GM12878 (cell line): Measurements from ENCODE around the gene TTYH3. TPM values are rescaled to one million over a fixed set of nuclear protein-coding genes. Genes with fewer than 3 reads are reported as not detected.

Experiments
- ATAC-seq: fragments of 200-7000 bp; cut with Tn5 transposase; 3 replicates; pipeline ENCODE4 v1.9.1; 2020; ENCODE audit warnings: mild to moderate bottlenecking, moderate library complexity
- BruUV-seq: library from RNA; stranded (reverse); fragments of 400-500 nt; replicated peaks from 2 replicates; lab custom pipeline; 2021; lab: Mats Ljungman, UMichigan
- CTCF ChIA-PET: fragments of 300-600 bp; sonication (Branson Sonifier 250); formaldehyde crosslinking; extraction: SDS; loops from one replicate; lab custom pipeline; 2021; ENCODE audit warnings: inconsistent platforms; lab: Yijun Ruan, JAX
- POLR2A ChIA-PET: fragments of 350-600 bp; formaldehyde crosslinking; extraction: SDS; loops from one replicate; lab custom pipeline; 2021; ENCODE audit warnings: inconsistent platforms; lab: Charles Lee
- RAD21 ChIA-PET: fragments of 300-600 bp; sonication (Branson Sonifier 250); formaldehyde crosslinking; loops from one replicate; lab custom pipeline; 2023; ENCODE audit warnings: antibody characterized with exemption; ENCODE audit not compliant: unreplicated experiment; lab: Charles Lee
- SMC1A ChIA-PET: fragments of 300-600 bp; sonication (Branson Sonifier 250); formaldehyde crosslinking; loops from one replicate; lab custom pipeline; 2023; ENCODE audit not compliant: unreplicated experiment, uncharacterized antibody; lab: Charles Lee
- DNase-seq: peaks from one replicate; pipeline ENCODE4 v3.0.0-alpha.2; 2011; ENCODE audit warnings: low read depth, low spot score
- FAIRE-seq: peaks from 3 replicates; lab custom pipeline; 2011; peaks lifted over from hg19 to GRCh38; lab: Jason Lieb, UNC
- H2AFZ ChIP-seq: 2 replicates; pipeline ENCODE4 v1.6.0; 2011; ENCODE audit warnings: low read depth, low read length, control low read depth; ENCODE audit not compliant: control insufficient read depth
- H3K27ac ChIP-seq: 2 replicates; pipeline ENCODE4 v1.5.1; 2011; ENCODE audit warnings: control low read depth; ENCODE audit not compliant: control insufficient read depth, insufficient read depth
- H3K27me3 ChIP-seq, 2 experiments: replicated peaks in 1 of 2; 2 replicates each; pipeline versions ENCODE4 v1.6.0 to v1.6.1; 2011; ENCODE audit warnings: low read length in 1 of 2; ENCODE audit not compliant: control insufficient read depth in 2 of 2, insufficient read depth in 2 of 2
- H3K36me3 ChIP-seq, 2 experiments: 2 replicates each; pipeline ENCODE4 v1.5.1; 2011; ENCODE audit warnings: low read length in 1 of 2; ENCODE audit not compliant: control insufficient read depth in 2 of 2, insufficient read depth in 2 of 2
- H3K4me1 ChIP-seq: 2 replicates; pipeline ENCODE4 v1.6.1; 2011; ENCODE audit warnings: mild to moderate bottlenecking, low read length, moderate library complexity, mixed read lengths; ENCODE audit not compliant: control insufficient read depth, insufficient read depth
- H3K4me2 ChIP-seq: 2 replicates; pipeline ENCODE4 v1.6.0; 2011; ENCODE audit warnings: control low read depth; ENCODE audit not compliant: control insufficient read depth, insufficient read depth
- H3K4me3 ChIP-seq: fragments of 200-600 bp; sonication (generic); 2 replicates; pipeline ENCODE4 v1.5.1; 2016
- H3K79me2 ChIP-seq: 2 replicates; pipeline ENCODE4 v1.6.0; 2011; ENCODE audit warnings: low read length; ENCODE audit not compliant: control insufficient read depth, insufficient read depth
- H3K9ac ChIP-seq: 2 replicates; pipeline ENCODE4 v1.8.0; 2011; ENCODE audit warnings: low read length, control low read depth, mixed read lengths; ENCODE audit not compliant: control insufficient read depth, insufficient read depth
- H3K9me3 ChIP-seq: replicated peaks from 3 replicates; pipeline ENCODE4 v1.5.1; 2011; ENCODE audit warnings: mild to moderate bottlenecking, low read length; ENCODE audit not compliant: control insufficient read depth, insufficient read depth
- H4K20me1 ChIP-seq: 2 replicates; pipeline ENCODE4 v1.6.0; 2011; ENCODE audit not compliant: control insufficient read depth, insufficient read depth
- BCL11A ChIP-seq: IDR thresholded peaks from 2 replicates; pipeline ENCODE4 v1.6.1; 2011; ENCODE audit warnings: low read depth, low read length
- EED ChIP-seq: sonication (generic); IDR thresholded peaks from 2 replicates; pipeline ENCODE4 v1.6.1; 2016; ENCODE audit warnings: antibody characterized with exemption, low read depth
- FOS ChIP-seq: IDR thresholded peaks from 3 replicates; pipeline ENCODE4 v1.6.1; 2011; ENCODE audit warnings: borderline replicate concordance; ENCODE audit not compliant: insufficient read length; ENCODE audit errors: extremely low read depth
- IKZF2 ChIP-seq, 2 experiments: fragments of 450-650 bp; IDR thresholded peaks; 2 replicates each; pipeline ENCODE4 v1.6.1; 2017; ENCODE audit warnings: mild to moderate bottlenecking in 2 of 2, moderate library complexity in 2 of 2
- JUND ChIP-seq: IDR thresholded peaks from 2 replicates; pipeline ENCODE4 v1.6.1; 2012; ENCODE audit warnings: low read depth, mild to moderate bottlenecking, low read length, improper control_type of control experiment, moderate library complexity
- PAX8 ChIP-seq: fragments of 450-650 bp; IDR thresholded peaks from 2 replicates; pipeline ENCODE4 v1.6.1; 2017; ENCODE audit warnings: mild to moderate bottlenecking, moderate library complexity
- POLR2A ChIP-seq: IDR thresholded peaks from 2 replicates; pipeline ENCODE4 v1.6.1; 2011; ENCODE audit warnings: low read depth, mild to moderate bottlenecking, low read length
- RCOR1 ChIP-seq: conservative IDR thresholded peaks from 2 replicates; pipeline ENCODE4 v1.6.1; 2012; ENCODE audit warnings: low read depth, low read length, improper control_type of control experiment
- WGBS: methylation state at CpG from one replicate; pipeline ENCODE4 v1.1.6; 2016; ENCODE audit warnings: low lambda C conversion rate; ENCODE audit not compliant: insufficient replicate concordance, insufficient coverage; ENCODE audit errors: missing lambda C conversion rate; 5-methylcytosine and 5-hydroxymethylcytosine counted together
- in situ Hi-C: fragments of 300-500 bp; cut with MboI; formaldehyde crosslinking; loops from 9 replicates; pipeline ENCODE4 v1.14.3; 2018; ENCODE audit warnings: mixed read lengths
- intact Hi-C: fragments of 100-400 bp; cut with micrococcal nuclease; formaldehyde crosslinking; loops from one replicate; pipeline ENCODE4 v1.14.2; 2022; ENCODE audit not compliant: unreplicated experiment
- polyA plus RNA-seq, 11 experiments: library from polyadenylated mRNA; depleted of rRNA in 4 of 11; unstranded in 6 of 11; stranded (reverse) in 5 of 11; fragments of >200 nt; fragmentation: Nextera tagmentation in 4 of 11; fragmentation: Illumina TruSeq in 1 of 11; extraction: Ambion mirVana in 4 of 11; extraction: Trizol in 1 of 11; gene quantifications; 1 replicate in 1 of 11; 2 replicates in 10 of 11; pipeline versions ENCODE4 v1.2.1 to v1.2.3, GENCODE V29; 2011 to 2016; ENCODE audit warnings: inconsistent platforms in 2 of 11, missing spikeins in 2 of 11, low read depth in 1 of 11
- total RNA-seq, 4 experiments: library from RNA; depleted of rRNA in 3 of 4; stranded (reverse); fragments of >200 nt in 3 of 4; fragmentation: Illumina TruSeq in 1 of 4; extraction: Trizol in 1 of 4; gene quantifications; 2 replicates each; pipeline versions ENCODE4 v1.2.1 to v1.2.3, GENCODE V29; 2013 to 2021
- TF ChIP-seq, protein P1 (sequence below): fragments of 150-350 bp; IDR thresholded peaks from 2 replicates; pipeline ENCODE4 v1.6.1; 2016; ENCODE audit warnings: low read depth, low read length
- TF ChIP-seq, protein P2 (sequence below): fragments of 450-650 bp; IDR thresholded peaks from 2 replicates; pipeline ENCODE4 v1.6.1; 2017; ENCODE audit warnings: mild to moderate bottlenecking, moderate library complexity

TTYH3 gene
- total and polyA plus RNA-seq, 10 of the 15 experiments (the other 5 are each of a cell fraction or from before 2014, with no cell fraction given), result 0.79 to 71.4 (median 10.5) TPM

DNA sequence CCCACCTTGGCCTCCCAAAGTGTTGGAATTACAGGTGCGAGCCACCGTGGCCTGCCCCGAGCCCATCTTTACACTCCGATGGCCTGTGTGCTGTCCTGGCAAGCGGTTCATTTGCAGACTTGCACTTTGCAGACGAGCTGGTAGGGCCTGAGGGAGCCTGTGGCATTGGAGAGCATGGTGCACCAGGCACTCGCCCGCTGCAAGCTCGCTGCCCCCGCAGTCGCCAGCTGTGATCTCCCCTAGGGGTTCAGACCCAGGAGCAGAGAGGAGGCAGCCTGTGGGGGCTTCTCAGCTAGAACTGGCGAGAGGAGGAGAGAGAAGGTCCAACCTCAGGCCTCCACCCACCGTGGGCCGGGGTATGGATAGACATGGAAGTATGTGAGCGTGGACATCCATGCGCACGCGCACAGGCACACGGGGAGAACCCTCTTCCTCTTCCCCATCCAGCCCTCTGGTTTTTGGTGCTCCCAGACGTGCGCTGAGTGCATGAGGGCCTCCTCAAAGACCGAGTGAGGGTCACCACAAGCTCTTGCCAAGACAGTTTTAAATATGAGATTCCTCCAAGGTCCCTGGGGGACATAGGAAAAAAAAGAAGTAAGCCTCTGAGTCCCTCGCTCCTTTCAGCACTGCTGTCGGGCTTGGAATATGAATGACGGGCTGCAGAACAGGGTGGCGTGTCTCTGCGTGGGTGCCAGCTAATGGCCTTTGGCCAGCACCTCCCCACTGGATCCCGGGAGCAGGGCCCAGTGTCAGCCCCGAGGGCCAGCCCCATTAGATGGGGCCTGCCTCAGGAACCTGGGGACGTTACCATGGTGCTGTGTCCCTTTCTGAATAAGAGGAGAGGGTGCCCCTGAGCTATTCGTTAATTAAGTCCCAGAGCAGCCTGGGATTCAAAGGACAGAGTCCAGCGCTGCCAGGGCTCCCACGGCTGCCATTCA, 15.1 kb upstream of the TTYH3 start:
- ATAC-seq, result no peak
- ChIA-PET POLR2A (no interaction called here), CTCF (no interaction called here), RAD21 (no interaction called here), SMC1A (no interaction called here)
- intact Hi-C loops (no loop called here), in situ Hi-C loops (no loop called here)
- no peak overlapping the region for H3K27ac ChIP-seq
- no peak for DNase-seq
- FAIRE-seq, result no peak
- no peak overlapping the region for H3K9ac ChIP-seq
- H3K9me3 ChIP-seq, result no peaks in the 10 kb centered on the region
- H3K79me2 ChIP-seq, result no peaks in the 10 kb centered on the region
- H3K4me3 ChIP-seq, result no peak overlapping the region
- H3K36me3 ChIP-seq, result no peaks in the 10 kb centered on the region
- no peaks in the 10 kb centered on the region for H4K20me1 ChIP-seq
- H3K4me1 ChIP-seq, result no peaks in the 10 kb centered on the region; the same call in 1 of the 2 replicates
- no peak for TF ChIP-seq RCOR1
- TF ChIP-seq JUND, result no peak
- TF ChIP-seq PAX8, result no peak
- TF ChIP-seq POLR2A, result no peak
- TF ChIP-seq, protein P1, sequence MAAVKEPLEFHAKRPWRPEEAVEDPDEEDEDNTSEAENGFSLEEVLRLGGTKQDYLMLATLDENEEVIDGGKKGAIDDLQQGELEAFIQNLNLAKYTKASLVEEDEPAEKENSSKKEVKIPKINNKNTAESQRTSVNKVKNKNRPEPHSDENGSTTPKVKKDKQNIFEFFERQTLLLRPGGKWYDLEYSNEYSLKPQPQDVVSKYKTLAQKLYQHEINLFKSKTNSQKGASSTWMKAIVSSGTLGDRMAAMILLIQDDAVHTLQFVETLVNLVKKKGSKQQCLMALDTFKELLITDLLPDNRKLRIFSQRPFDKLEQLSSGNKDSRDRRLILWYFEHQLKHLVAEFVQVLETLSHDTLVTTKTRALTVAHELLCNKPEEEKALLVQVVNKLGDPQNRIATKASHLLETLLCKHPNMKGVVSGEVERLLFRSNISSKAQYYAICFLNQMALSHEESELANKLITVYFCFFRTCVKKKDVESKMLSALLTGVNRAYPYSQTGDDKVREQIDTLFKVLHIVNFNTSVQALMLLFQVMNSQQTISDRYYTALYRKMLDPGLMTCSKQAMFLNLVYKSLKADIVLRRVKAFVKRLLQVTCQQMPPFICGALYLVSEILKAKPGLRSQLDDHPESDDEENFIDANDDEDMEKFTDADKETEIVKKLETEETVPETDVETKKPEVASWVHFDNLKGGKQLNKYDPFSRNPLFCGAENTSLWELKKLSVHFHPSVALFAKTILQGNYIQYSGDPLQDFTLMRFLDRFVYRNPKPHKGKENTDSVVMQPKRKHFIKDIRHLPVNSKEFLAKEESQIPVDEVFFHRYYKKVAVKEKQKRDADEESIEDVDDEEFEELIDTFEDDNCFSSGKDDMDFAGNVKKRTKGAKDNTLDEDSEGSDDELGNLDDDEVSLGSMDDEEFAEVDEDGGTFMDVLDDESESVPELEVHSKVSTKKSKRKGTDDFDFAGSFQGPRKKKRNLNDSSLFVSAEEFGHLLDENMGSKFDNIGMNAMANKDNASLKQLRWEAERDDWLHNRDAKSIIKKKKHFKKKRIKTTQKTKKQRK, result no peak
- TF ChIP-seq EED, result no peak
- no peak for TF ChIP-seq IKZF2 (IDR thresholded peaks at IDR 0.05)
- TF ChIP-seq, protein P2, sequence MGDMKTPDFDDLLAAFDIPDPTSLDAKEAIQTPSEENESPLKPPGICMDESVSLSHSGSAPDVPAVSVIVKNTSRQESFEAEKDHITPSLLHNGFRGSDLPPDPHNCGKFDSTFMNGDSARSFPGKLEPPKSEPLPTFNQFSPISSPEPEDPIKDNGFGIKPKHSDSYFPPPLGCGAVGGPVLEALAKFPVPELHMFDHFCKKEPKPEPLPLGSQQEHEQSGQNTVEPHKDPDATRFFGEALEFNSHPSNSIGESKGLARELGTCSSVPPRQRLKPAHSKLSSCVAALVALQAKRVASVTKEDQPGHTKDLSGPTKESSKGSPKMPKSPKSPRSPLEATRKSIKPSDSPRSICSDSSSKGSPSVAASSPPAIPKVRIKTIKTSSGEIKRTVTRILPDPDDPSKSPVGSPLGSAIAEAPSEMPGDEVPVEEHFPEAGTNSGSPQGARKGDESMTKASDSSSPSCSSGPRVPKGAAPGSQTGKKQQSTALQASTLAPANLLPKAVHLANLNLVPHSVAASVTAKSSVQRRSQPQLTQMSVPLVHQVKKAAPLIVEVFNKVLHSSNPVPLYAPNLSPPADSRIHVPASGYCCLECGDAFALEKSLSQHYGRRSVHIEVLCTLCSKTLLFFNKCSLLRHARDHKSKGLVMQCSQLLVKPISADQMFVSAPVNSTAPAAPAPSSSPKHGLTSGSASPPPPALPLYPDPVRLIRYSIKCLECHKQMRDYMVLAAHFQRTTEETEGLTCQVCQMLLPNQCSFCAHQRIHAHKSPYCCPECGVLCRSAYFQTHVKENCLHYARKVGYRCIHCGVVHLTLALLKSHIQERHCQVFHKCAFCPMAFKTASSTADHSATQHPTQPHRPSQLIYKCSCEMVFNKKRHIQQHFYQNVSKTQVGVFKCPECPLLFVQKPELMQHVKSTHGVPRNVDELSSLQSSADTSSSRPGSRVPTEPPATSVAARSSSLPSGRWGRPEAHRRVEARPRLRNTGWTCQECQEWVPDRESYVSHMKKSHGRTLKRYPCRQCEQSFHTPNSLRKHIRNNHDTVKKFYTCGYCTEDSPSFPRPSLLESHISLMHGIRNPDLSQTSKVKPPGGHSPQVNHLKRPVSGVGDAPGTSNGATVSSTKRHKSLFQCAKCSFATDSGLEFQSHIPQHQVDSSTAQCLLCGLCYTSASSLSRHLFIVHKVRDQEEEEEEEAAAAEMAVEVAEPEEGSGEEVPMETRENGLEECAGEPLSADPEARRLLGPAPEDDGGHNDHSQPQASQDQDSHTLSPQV, result no peak
- TF ChIP-seq BCL11A, result no peak
- no peak for TF ChIP-seq FOS
- TF ChIP-seq, all 136 proteins: peak for 0
- Histone ChIP-seq H3K4me2 (no peak overlapping the region), H2AFZ (no peak overlapping the region), H3K27me3 (no peaks in the 10 kb centered on the region)
- WGBS, result 64% methylated on average over 33 of the region's 33 CpGs
- no TSS peak for BruUV-seq
